K562 treated with DMSO at 1 percent for 12 hours (cell line): ENCODE results near the gene NADK. TPM values are rescaled to one million over a fixed set of nuclear protein-coding genes. Genes with fewer than 3 reads are reported as not detected.

Experiments used
- total RNA-seq: library from RNA; unstranded; fragments of 300-600 nt; gene quantifications from 2 replicates; pipeline ENCODE4 v1.2.3, GENCODE V29; 2022; ENCODE audit not compliant: insufficient read depth

Gene NADK
- total RNA-seq = 53.1 and 91.0 TPM in 2 replicates

GRCh38 chr1:1777950-1778662 is at the start of gene NADK:
NADK (minus strand) TSS chr1:1778470; CDS start chr1:1765406, 13,064 bp downstream.

GRCh38 chr1:1724035-1724864 is 54.0 kb downstream of the NADK start, which contains the start of gene CDK11A:
CDK11A (minus strand) TSS chr1:1724357; CDS start chr1:1722818, 1,539 bp downstream.

Other genes with a start within 250 kb of the NADK start
- gene TMEM240, start 237.8 kb downstream of the NADK start, total RNA-seq = 1.6 and 1.7 TPM in 2 replicates
- gene SSU72, start 203.6 kb downstream of the NADK start, total RNA-seq = 203 and 237 TPM in 2 replicates
- 3.6 and 3.9 TPM in 2 replicates for gene FNDC10, start 178.3 kb downstream of the NADK start, total RNA-seq
- gene MIB2, start 163.0 kb downstream of the NADK start, total RNA-seq = 72.4 and 77.8 TPM in 2 replicates
- gene MMP23B, start 146.3 kb downstream of the NADK start, total RNA-seq = 1.3 and 3.8 TPM in 2 replicates
- 38.3 and 43.9 TPM in 2 replicates for gene CDK11B, start 119.5 kb downstream of the NADK start, total RNA-seq
- 27.4 and 89.1 TPM in 2 replicates for gene SLC35E2B, start 85.7 kb downstream of the NADK start, total RNA-seq
- 32.0 and 76.1 TPM in 2 replicates for gene CDK11A, start 54.1 kb downstream of the NADK start, total RNA-seq
- 126 and 240 TPM in 2 replicates for gene GNB1, start 112.6 kb upstream of the NADK start, total RNA-seq
- gene CALML6, start 136.8 kb upstream of the NADK start, total RNA-seq = not detected in 2 replicates
- 3.8 and 6.5 TPM in 2 replicates for gene TMEM52, start 140.8 kb upstream of the NADK start, total RNA-seq
- 0.27 TPM in 1 of 2 replicates, not detected in the other for gene CFAP74, start 225.3 kb upstream of the NADK start, total RNA-seq
- gene GABRD, start 240.9 kb upstream of the NADK start, total RNA-seq = not detected in 2 replicates